H1 (cell line): ENCODE data around the gene THG1L. TPM values are rescaled to one million over a fixed set of nuclear protein-coding genes. Genes with fewer than 3 reads are reported as not detected.
A peak's percentile ranks its signal among the peaks of the same experiment; 100 is the strongest.

Experiments
- CEBPB ChIP-seq: IDR thresholded peaks from 2 replicates; pipeline ENCODE4 v1.6.1; 2012; ENCODE audit warnings: low read depth, low read length
- CHD1 ChIP-seq: IDR thresholded peaks from 2 replicates; pipeline ENCODE4 v1.6.1; 2012; ENCODE audit warnings: low read depth, low read length, improper control_type of control experiment
- RAD21 ChIP-seq, 2 experiments: IDR thresholded peaks in 1 of 2; conservative IDR thresholded peaks in 1 of 2; 2 replicates each; pipeline ENCODE4 v1.6.1; 2011; ENCODE audit warnings: low read depth in 2 of 2, low read length in 2 of 2, improper control_type of control experiment in 1 of 2, inconsistent platforms in 1 of 2, mild to moderate bottlenecking in 1 of 2, moderate library complexity in 1 of 2
- SIX5 ChIP-seq: IDR thresholded peaks from 2 replicates; pipeline ENCODE4 v1.6.1; 2011; ENCODE audit warnings: mild to moderate bottlenecking, low read depth, low read length
- SP1 ChIP-seq: IDR thresholded peaks from 2 replicates; pipeline ENCODE4 v1.6.1; 2011; ENCODE audit warnings: low read depth, low read length
- polyA plus RNA-seq, 7 experiments: library from polyadenylated mRNA; depleted of rRNA in 3 of 7; stranded (reverse) in 5 of 7; unstranded in 2 of 7; fragments of >200 nt in 5 of 7; fragments of 200-250 nt in 2 of 7; gene quantifications; 1 replicate in 5 of 7; 2 replicates in 1 of 7; 4 replicates in 1 of 7; pipeline versions ENCODE4 v1.2.1 to v1.2.3, GENCODE V29; 2011 to 2013; ENCODE audit warnings: missing spikeins in 2 of 7, mixed read lengths in 2 of 7
- total RNA-seq: library from RNA; stranded (reverse); fragmentation: NEBNext Ultra II Directional; extraction: Animal tissue kit (Norgen Biotek cat#: 25700); gene quantifications from 2 replicates; pipeline ENCODE4 v1.2.1, GENCODE V29; 2021
- TF ChIP-seq, protein P1 (sequence below): IDR thresholded peaks from 2 replicates; pipeline ENCODE4 v1.6.1; 2011; ENCODE audit warnings: low read length, improper control_type of control experiment

THG1L gene
- total and polyA plus RNA-seq, 2 of the 8 experiments (the other 6 are each of a cell fraction or from before 2014, with no cell fraction given), result 8.1 to 12.4 TPM

DNA sequence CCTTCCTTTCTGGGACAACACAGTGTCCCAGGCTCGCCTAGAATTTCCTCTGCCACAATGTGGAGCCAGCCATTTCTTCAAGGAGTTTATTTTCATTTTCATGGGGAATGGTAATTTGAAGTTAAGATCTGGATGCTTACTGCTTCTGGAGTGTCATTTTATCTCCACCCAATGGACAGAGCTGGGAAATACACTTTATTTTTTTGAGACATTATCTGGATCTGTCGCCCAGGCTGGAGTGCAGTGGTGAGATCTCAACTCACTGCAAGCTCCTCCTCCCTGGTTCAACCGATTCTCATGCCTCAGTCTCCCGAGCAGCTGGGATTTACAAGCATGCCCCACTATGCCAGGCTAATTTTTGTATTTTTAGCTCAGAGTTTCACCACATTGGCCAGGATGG lies 12.7 kb upstream of the THG1L start (continued):
- TF ChIP-seq RAD21 (IDR thresholded peaks at IDR 0.05 in 1 of 2, conservative IDR thresholded peaks at IDR 0.05 in 1 of 2; ENCODE audit: low read depth in 2 of 2, low read length in 2 of 2) (peak; percentile 68 to 69), SP1 (no peak), SIX5 (no peak), CHD1 (no peak), CEBPB (no peak)
- TF ChIP-seq, protein P1, sequence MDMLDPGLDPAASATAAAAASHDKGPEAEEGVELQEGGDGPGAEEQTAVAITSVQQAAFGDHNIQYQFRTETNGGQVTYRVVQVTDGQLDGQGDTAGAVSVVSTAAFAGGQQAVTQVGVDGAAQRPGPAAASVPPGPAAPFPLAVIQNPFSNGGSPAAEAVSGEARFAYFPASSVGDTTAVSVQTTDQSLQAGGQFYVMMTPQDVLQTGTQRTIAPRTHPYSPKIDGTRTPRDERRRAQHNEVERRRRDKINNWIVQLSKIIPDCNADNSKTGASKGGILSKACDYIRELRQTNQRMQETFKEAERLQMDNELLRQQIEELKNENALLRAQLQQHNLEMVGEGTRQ, result no peak
